RPMI8226 (cell line): Measurements from ENCODE around the gene EYA3.
A peak's percentile ranks its signal among the peaks of the same experiment; 100 is the strongest.
"Not testable (repeated sequence)": the region's sequence is repeated elsewhere in the genome, so short reads cannot be mapped to it uniquely, and the experiment has no call there.

Experiments
- DNase-seq: peaks from one replicate; pipeline ENCODE4 v3.0.0-alpha.2; 2015

The EYA3 gene

GRCh38 chr1:28027238-28027637 is 61.2 kb downstream of the EYA3 start:
- DNase-seq: peak; percentile 9

GRCh38 chr1:28026329-28026728 is 62.1 kb downstream of the EYA3 start:
- no peak for DNase-seq

GRCh38 chr1:28021064-28021463 is 67.3 kb downstream of the EYA3 start:
- DNase-seq: no peak

GRCh38 chr1:28010969-28011368 is 77.4 kb downstream of the EYA3 start:
- DNase-seq: no peak

GRCh38 chr1:28003117-28003516 is 85.3 kb downstream of the EYA3 start:
- not testable (repeated sequence) for DNase-seq

GRCh38 chr1:28002600-28002999 is 85.8 kb downstream of the EYA3 start:
- DNase-seq: no peak

GRCh38 chr1:27999055-27999454 is 89.4 kb downstream of the EYA3 start:
- DNase-seq: no peak

- not testable (repeated sequence) for DNase-seq
These were observed 93.9 kb downstream of the EYA3 start for GRCh38 chr1:27994526-27994925.

GRCh38 chr1:27994060-27994459 is 94.3 kb downstream of the EYA3 start:
- no peak for DNase-seq

- no peak for DNase-seq
These were observed 95.2 kb downstream of the EYA3 start for GRCh38 chr1:27993241-27993640.

- no peak for DNase-seq
These were observed 96.1 kb downstream of the EYA3 start for GRCh38 chr1:27992276-27992675.

- no peak for DNase-seq
These were observed 97.4 kb downstream of the EYA3 start for GRCh38 chr1:27990920-27991537.

GRCh38 chr1:27981145-27981544 is 107.3 kb downstream of the EYA3 start:
- no peak for DNase-seq

GRCh38 chr1:27980216-27980845 is 108.1 kb downstream of the EYA3 start:
- DNase-seq: no peak

GRCh38 chr1:27979859-27980201 is 108.6 kb downstream of the EYA3 start:
- DNase-seq: no peak

GRCh38 chr1:27979151-27979858 is 109.1 kb downstream of the EYA3 start:
- peak; percentile 51 for DNase-seq

- no peak for DNase-seq
These were observed 114.0 kb downstream of the EYA3 start for GRCh38 chr1:27974417-27974781.

- no peak for DNase-seq
These were observed 114.5 kb downstream of the EYA3 start for GRCh38 chr1:27973771-27974416.

- DNase-seq: no peak
These were observed 116.3 kb downstream of the EYA3 start for GRCh38 chr1:27972141-27972540.

GRCh38 chr1:27971674-27972073 is 116.7 kb downstream of the EYA3 start:
- no peak for DNase-seq

GRCh38 chr1:27970401-27970800 is 118.0 kb downstream of the EYA3 start:
- no peak for DNase-seq

GRCh38 chr1:27968692-27969091 is 119.7 kb downstream of the EYA3 start:
- DNase-seq: no peak

- DNase-seq: no peak
These were observed 120.4 kb downstream of the EYA3 start for GRCh38 chr1:27967884-27968466.
